IPS-NIHi11 (cell line): ENCODE results near the gene RMI2.

Experiments used
- DNase-seq: peaks from one replicate; pipeline ENCODE4 v3.0.0; 2012; ENCODE audit warnings: mixed read lengths, low spot score

RMI2 gene

GRCh38 chr16:11328172-11329070, 16.8 kb upstream of the RMI2 start:
- peak; percentile 87 for DNase-seq

- DNase-seq, result peak; percentile 69
Observed at GRCh38 chr16:11329071-11329491, 16.2 kb upstream of the RMI2 start.

- DNase-seq, result no peak
Observed at GRCh38 chr16:11329891-11330290, 15.4 kb upstream of the RMI2 start.

GRCh38 chr16:11330526-11331237, 14.6 kb upstream of the RMI2 start:
- DNase-seq, result no peak

GRCh38 chr16:11331967-11332366, 13.3 kb upstream of the RMI2 start:
- no peak for DNase-seq

GRCh38 chr16:11333010-11333409, 12.2 kb upstream of the RMI2 start:
- no peak for DNase-seq

GRCh38 chr16:11333702-11334101, 11.6 kb upstream of the RMI2 start:
- no peak for DNase-seq

GRCh38 chr16:11334831-11335404, 10.3 kb upstream of the RMI2 start:
- no peak for DNase-seq

- DNase-seq, result no peak
Observed at GRCh38 chr16:11339075-11339474, 6.2 kb upstream of the RMI2 start.

GRCh38 chr16:11340710-11341109, 4.5 kb upstream of the RMI2 start:
- no peak for DNase-seq

- no peak for DNase-seq
Observed at GRCh38 chr16:11341371-11341770, 3.9 kb upstream of the RMI2 start.

GRCh38 chr16:11342021-11342855, 3.0 kb upstream of the RMI2 start:
- DNase-seq, result no peak

- no peak for DNase-seq
Observed at GRCh38 chr16:11346700-11347319, 1.6 kb downstream of the RMI2 start.

GRCh38 chr16:11347831-11348230, 2.6 kb downstream of the RMI2 start:
- DNase-seq, result no peak

- DNase-seq, result no peak
Observed at GRCh38 chr16:11348737-11349598, 3.7 kb downstream of the RMI2 start.

- DNase-seq, result no peak
Observed at GRCh38 chr16:11349599-11350276, 4.5 kb downstream of the RMI2 start.

- no peak for DNase-seq
Observed at GRCh38 chr16:11350519-11350918, 5.3 kb downstream of the RMI2 start.

- DNase-seq, result no peak
Observed at GRCh38 chr16:11350921-11351335, 5.7 kb downstream of the RMI2 start.

- no peak for DNase-seq
Observed at GRCh38 chr16:11353158-11353557, 7.9 kb downstream of the RMI2 start.

- DNase-seq, result no peak
Observed at GRCh38 chr16:11354407-11354732, 9.1 kb downstream of the RMI2 start.
